Activated CD4-positive, alpha-beta memory T cell treated with anti-CD3 and anti-CD28 coated beads for 36 hours (primary cell): Measurements from ENCODE around the gene TMEM40. TPM values are rescaled to one million over a fixed set of nuclear protein-coding genes. Genes with fewer than 3 reads are reported as not detected.

Experiments used
- CTCF ChIA-PET: fragments of 350-600 bp; sonication (Branson Sonifier 250); formaldehyde crosslinking; loops from one replicate; lab custom pipeline; 2021; ENCODE audit warnings: antibody characterized with exemption, inconsistent platforms; lab: Charles Lee
- POLR2A ChIA-PET: fragments of 350-600 bp; sonication (Branson Sonifier 250); formaldehyde crosslinking; loops from one replicate; lab custom pipeline; 2021; ENCODE audit warnings: antibody characterized with exemption; lab: Charles Lee
- DNase-seq: peaks from one replicate; pipeline ENCODE4 v3.0.0-alpha.2; 2020
- H3K27ac Mint-ChIP-seq: one replicate; pipeline ENCODE4 v1.8.0; 2021; ENCODE audit warnings: mixed read lengths
- H3K27me3 Mint-ChIP-seq: one replicate; pipeline ENCODE4 v1.8.0; 2021; ENCODE audit warnings: mixed read lengths
- H3K36me3 Mint-ChIP-seq: one replicate; pipeline ENCODE4 v1.8.0; 2021; ENCODE audit warnings: mixed read lengths
- H3K4me1 Mint-ChIP-seq: one replicate; pipeline ENCODE4 v1.8.0; 2021; ENCODE audit warnings: low read depth, mixed read lengths
- H3K4me3 Mint-ChIP-seq: one replicate; pipeline ENCODE4 v1.8.0; 2021; ENCODE audit warnings: mild to moderate bottlenecking, mixed read lengths
- H3K9me3 Mint-ChIP-seq: one replicate; pipeline ENCODE4 v1.8.0; 2021; ENCODE audit warnings: mixed read lengths
- intact Hi-C: fragments of 100-400 bp; cut with micrococcal nuclease; formaldehyde crosslinking; loops from one replicate; pipeline ENCODE4 v1.15.1; 2023
- total RNA-seq, 2 experiments: library from RNA; stranded (reverse); gene quantifications; one replicate each; pipeline ENCODE4 v1.2.3, GENCODE V29; 2021

Gene TMEM40
- total RNA-seq, 2 experiments from 2014 or later: not detected

GRCh38 chr3:12689997-12690711 lies 68.9 kb downstream of the TMEM40 start:
- Mint-ChIP-seq H3K27ac (no peak overlapping the region), H3K27me3 (peaks cover 7% of the 10 kb centered on the region), H3K4me1 (no peaks in the 10 kb centered on the region), H3K4me3 (no peak overlapping the region), H3K36me3 (no peaks in the 10 kb centered on the region), H3K9me3 (no peaks in the 10 kb centered on the region)
- intact Hi-C loops: no loop called here
- DNase-seq: no peak
- POLR2A ChIA-PET: no interaction called here
- CTCF ChIA-PET: no interaction called here

- Mint-ChIP-seq H3K4me3 (no peak overlapping the region), H3K4me1 (no peaks in the 10 kb centered on the region), H3K27me3 (peaks cover 7% of the 10 kb centered on the region), H3K27ac (no peak overlapping the region), H3K9me3 (no peaks in the 10 kb centered on the region), H3K36me3 (no peaks in the 10 kb centered on the region)
- POLR2A ChIA-PET: no interaction called here
- no peak for DNase-seq
- intact Hi-C loops: no loop called here
- CTCF ChIA-PET: interaction anchor here (0.8 to 1.2 kb wide), 3 partner anchors 18 to 37 kb away, joined by 3 to 8 read pairs (median 5); no protein-coding TSS in a partner anchor
These were observed 71.1 kb downstream of the TMEM40 start for GRCh38 chr3:12687948-12688347.

- no peaks in the 10 kb centered on the region for H3K9me3 Mint-ChIP-seq
- DNase-seq: no peak
- CTCF ChIA-PET: interaction anchor here (0.7 kb wide), 1 partner anchor 10 kb away, joined by 3 read pairs; no protein-coding TSS in a partner anchor
- H3K27me3 Mint-ChIP-seq: peaks cover 7% of the 10 kb centered on the region
- intact Hi-C loops: no loop called here
- H3K36me3 Mint-ChIP-seq: no peaks in the 10 kb centered on the region
- H3K4me1 Mint-ChIP-seq: peaks cover 11% of the 10 kb centered on the region
- no peak overlapping the region for H3K27ac Mint-ChIP-seq
- POLR2A ChIA-PET: no interaction called here
- no peak overlapping the region for H3K4me3 Mint-ChIP-seq
These were observed 73.0 kb downstream of the TMEM40 start for GRCh38 chr3:12686096-12686495.

Other genes starting within 250 kb of the TMEM40 start
- not detected for gene MKRN2OS, start 213.8 kb downstream of the TMEM40 start, total RNA-seq
- gene MKRN2, start 202.2 kb downstream of the TMEM40 start, total RNA-seq: 10 to 100 TPM; 28.5 to 30.1 TPM
- gene RAF1, start 95.1 kb downstream of the TMEM40 start, total RNA-seq: 10 to 100 TPM; 64.6 to 66.9 TPM
- 1 to 10 TPM; 1.2 to 1.6 TPM for gene CAND2, start 37.4 kb upstream of the TMEM40 start, total RNA-seq
- gene RPL32, start 82.3 kb upstream of the TMEM40 start, total RNA-seq: 1,000 to 10,000 TPM; 2,505 to 2,560 TPM